ENCODE results near the gene IFNLR1. TPM values are rescaled to one million over a fixed set of nuclear protein-coding genes. Genes with fewer than 3 reads are reported as not detected.
A peak's percentile ranks its signal among the peaks of the same experiment; 100 is the strongest.

Gene IFNLR1
- total RNA-seq, 1 donor, result not detected

DNA sequence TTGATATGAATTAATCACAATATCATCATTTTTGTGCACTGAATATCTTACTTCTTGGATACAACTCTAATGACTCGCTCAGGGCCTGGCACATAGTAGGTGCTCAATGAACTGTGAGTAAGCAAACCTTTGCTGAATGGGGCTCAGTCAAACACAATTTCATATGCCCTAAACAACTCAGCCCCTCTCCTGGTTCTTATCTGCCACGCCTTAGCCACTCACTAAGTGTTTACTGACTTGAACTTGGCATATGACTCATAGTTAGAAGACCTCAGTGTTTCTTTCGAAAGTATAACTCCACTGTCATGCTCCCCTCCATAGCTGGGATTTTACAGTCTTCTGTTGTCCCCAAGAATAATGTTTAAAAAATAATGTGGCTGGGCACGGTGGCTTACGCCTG is 4.8 kb upstream of the IFNLR1 start:
- Histone ChIP-seq H3K79me2 (ENCODE audit: insufficient read depth, low read length) (no peaks in the 10 kb centered on the region), H3K27ac (ENCODE audit: low read depth, low read length) (no peak overlapping the region), H3K4me1 (ENCODE audit: insufficient read depth, low read length) (peaks cover 3% of the 10 kb centered on the region), H3K4me3 (ENCODE audit: insufficient read depth, low read length) (no peak overlapping the region), H3K36me3 (ENCODE audit: insufficient read depth, low read length) (no peaks in the 10 kb centered on the region), H4K20me1 (ENCODE audit: insufficient read depth, low read length) (no peaks in the 10 kb centered on the region), H2AFZ (ENCODE audit: low read length) (no peak overlapping the region), H3K27me3 (ENCODE audit: insufficient read depth, low read length) (peaks cover 18% of the 10 kb centered on the region), H3K9me3 (ENCODE audit: low read depth, low read length) (no peaks in the 10 kb centered on the region), H3K4me2 (ENCODE audit: insufficient read depth, low read length) (no peak overlapping the region)
- peak; percentile 94 for DNase-seq (ENCODE audit: insufficient read length, low spot score, missing footprints)
- TF ChIP-seq, protein P1, sequence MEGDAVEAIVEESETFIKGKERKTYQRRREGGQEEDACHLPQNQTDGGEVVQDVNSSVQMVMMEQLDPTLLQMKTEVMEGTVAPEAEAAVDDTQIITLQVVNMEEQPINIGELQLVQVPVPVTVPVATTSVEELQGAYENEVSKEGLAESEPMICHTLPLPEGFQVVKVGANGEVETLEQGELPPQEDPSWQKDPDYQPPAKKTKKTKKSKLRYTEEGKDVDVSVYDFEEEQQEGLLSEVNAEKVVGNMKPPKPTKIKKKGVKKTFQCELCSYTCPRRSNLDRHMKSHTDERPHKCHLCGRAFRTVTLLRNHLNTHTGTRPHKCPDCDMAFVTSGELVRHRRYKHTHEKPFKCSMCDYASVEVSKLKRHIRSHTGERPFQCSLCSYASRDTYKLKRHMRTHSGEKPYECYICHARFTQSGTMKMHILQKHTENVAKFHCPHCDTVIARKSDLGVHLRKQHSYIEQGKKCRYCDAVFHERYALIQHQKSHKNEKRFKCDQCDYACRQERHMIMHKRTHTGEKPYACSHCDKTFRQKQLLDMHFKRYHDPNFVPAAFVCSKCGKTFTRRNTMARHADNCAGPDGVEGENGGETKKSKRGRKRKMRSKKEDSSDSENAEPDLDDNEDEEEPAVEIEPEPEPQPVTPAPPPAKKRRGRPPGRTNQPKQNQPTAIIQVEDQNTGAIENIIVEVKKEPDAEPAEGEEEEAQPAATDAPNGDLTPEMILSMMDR (IDR thresholded peaks at IDR 0.05; ENCODE audit: extremely low read depth, low read depth, low read length), result no peak

DNA sequence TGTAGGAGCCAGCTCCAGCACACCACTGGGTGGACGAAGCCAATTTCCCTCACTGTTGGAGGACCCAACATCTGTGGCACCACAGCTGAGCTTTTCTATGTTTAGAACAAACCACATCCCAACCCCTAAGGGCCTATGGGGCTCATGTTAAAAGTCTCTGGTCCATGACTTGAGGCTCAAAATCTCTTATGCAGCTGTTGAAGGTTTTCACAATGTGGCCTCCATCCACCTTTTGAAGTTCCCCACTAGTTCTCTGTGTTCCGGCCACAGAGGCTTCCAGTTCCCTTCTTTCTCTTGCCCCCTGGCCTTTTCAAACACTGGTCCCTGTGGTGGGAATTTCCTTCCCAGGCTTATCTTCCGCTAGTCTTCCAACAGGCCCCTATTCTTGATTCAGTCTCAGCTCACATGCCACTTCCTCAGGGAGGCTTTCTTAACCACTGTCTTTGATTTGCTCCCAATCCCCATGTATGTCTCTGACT is 3.9 kb upstream of the IFNLR1 start:
- H3K79me2 ChIP-seq (ENCODE audit: insufficient read depth, low read length), result no peaks in the 10 kb centered on the region
- no peak overlapping the region for H3K4me3 ChIP-seq (ENCODE audit: insufficient read depth, low read length)
- H3K27ac ChIP-seq (ENCODE audit: low read depth, low read length), result no peak overlapping the region
- H3K4me1 ChIP-seq (ENCODE audit: insufficient read depth, low read length), result peaks cover 3% of the 10 kb centered on the region
- H4K20me1 ChIP-seq (ENCODE audit: insufficient read depth, low read length), result no peaks in the 10 kb centered on the region
- H3K27me3 ChIP-seq (ENCODE audit: insufficient read depth, low read length), result peaks cover 27% of the 10 kb centered on the region
- H3K36me3 ChIP-seq (ENCODE audit: insufficient read depth, low read length), result no peaks in the 10 kb centered on the region
- H2AFZ ChIP-seq (ENCODE audit: low read length), result no peak overlapping the region
- DNase-seq (ENCODE audit: insufficient read length, low spot score, missing footprints), result no peak
- no peak overlapping the region for H3K4me2 ChIP-seq (ENCODE audit: insufficient read depth, low read length)
- TF ChIP-seq, protein P1 (IDR thresholded peaks at IDR 0.05; ENCODE audit: extremely low read depth, low read depth, low read length), result no peak
- no peaks in the 10 kb centered on the region for H3K9me3 ChIP-seq (ENCODE audit: low read depth, low read length)

DNA sequence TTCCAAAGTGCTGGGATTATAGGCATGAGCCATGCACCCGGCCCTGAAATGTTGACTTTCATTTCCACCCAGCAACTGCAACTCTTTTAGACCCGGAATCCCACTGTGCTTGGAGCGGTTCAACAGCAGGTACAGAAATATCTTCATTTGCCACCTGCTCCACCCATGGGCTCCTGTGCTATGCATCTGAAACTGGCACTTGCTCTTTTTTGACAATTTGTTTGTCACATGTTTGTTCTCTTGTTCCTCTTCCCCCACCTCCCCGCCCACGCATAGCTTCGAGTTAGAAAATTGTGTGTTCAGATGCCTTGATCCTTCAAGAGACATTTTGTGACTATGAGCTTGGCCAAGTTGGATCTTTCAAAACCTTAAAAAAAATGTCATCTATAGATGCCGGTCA is 2.4 kb upstream of the IFNLR1 start:
- no peaks in the 10 kb centered on the region for H4K20me1 ChIP-seq (ENCODE audit: insufficient read depth, low read length)
- no peaks in the 10 kb centered on the region for H3K79me2 ChIP-seq (ENCODE audit: insufficient read depth, low read length)
- no peak overlapping the region for H3K4me3 ChIP-seq (ENCODE audit: insufficient read depth, low read length)
- H3K9me3 ChIP-seq (ENCODE audit: low read depth, low read length), result no peaks in the 10 kb centered on the region
- peaks cover 3% of the 10 kb centered on the region for H3K4me1 ChIP-seq (ENCODE audit: insufficient read depth, low read length)
- H3K27ac ChIP-seq (ENCODE audit: low read depth, low read length), result no peak overlapping the region
- no peak overlapping the region for H3K4me2 ChIP-seq (ENCODE audit: insufficient read depth, low read length)
- DNase-seq (ENCODE audit: insufficient read length, low spot score, missing footprints), result no peak
- peaks cover 34% of the 10 kb centered on the region for H3K27me3 ChIP-seq (ENCODE audit: insufficient read depth, low read length)
- TF ChIP-seq, protein P1 (IDR thresholded peaks at IDR 0.05; ENCODE audit: extremely low read depth, low read depth, low read length), result no peak
- no peaks in the 10 kb centered on the region for H3K36me3 ChIP-seq (ENCODE audit: insufficient read depth, low read length)
- H2AFZ ChIP-seq (ENCODE audit: low read length), result no peak overlapping the region

DNA sequence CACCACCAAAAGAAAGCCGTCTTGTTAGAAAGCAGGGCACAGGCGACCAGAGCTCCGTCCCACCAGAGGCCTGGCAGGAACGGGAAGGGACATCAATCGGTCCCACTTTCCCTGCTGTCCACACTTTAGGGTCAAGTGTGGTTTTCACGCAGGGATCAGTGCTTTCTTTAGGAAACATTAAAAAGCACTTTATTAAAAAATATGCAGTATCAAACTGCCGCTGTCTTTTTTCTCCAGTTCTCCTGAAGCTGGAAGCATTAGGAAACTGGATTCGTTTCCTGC is 437 bp downstream of the IFNLR1 start:
- Histone ChIP-seq H3K27ac (ENCODE audit: low read depth, low read length) (no peak overlapping the region), H3K4me2 (ENCODE audit: insufficient read depth, low read length) (peak overlapping the region; percentile 80), H3K27me3 (ENCODE audit: insufficient read depth, low read length) (peaks cover 34% of the 10 kb centered on the region), H3K36me3 (ENCODE audit: insufficient read depth, low read length) (no peaks in the 10 kb centered on the region), H3K4me3 (ENCODE audit: insufficient read depth, low read length) (peak overlapping the region; percentile 54), H3K9me3 (ENCODE audit: low read depth, low read length) (no peaks in the 10 kb centered on the region), H4K20me1 (ENCODE audit: insufficient read depth, low read length) (no peaks in the 10 kb centered on the region), H2AFZ (ENCODE audit: low read length) (peak overlapping the region; percentile 35), H3K4me1 (ENCODE audit: insufficient read depth, low read length) (peaks cover 3% of the 10 kb centered on the region), H3K79me2 (ENCODE audit: insufficient read depth, low read length) (no peaks in the 10 kb centered on the region)
- DNase-seq (ENCODE audit: insufficient read length, low spot score, missing footprints), result no peak
- TF ChIP-seq, protein P1 (IDR thresholded peaks at IDR 0.05; ENCODE audit: extremely low read depth, low read depth, low read length), result no peak

Measured in osteoblast (primary cell).